HepG2 (cell line): ENCODE data around the gene DSG4. TPM values are rescaled to one million over a fixed set of nuclear protein-coding genes. Genes with fewer than 3 reads are reported as not detected.

ENCODE experiments used
- CCDC6 ChIP-seq: sonication (generic); formaldehyde crosslinking; IDR thresholded peaks from 2 replicates; pipeline ENCODE4 v1.8.1; 2022; ENCODE audit warnings: mild to moderate bottlenecking, missing genetic modification reagents, moderate library complexity
- ESRRA ChIP-seq: sonication (generic); formaldehyde crosslinking; IDR thresholded peaks from 2 replicates; pipeline ENCODE4 v1.5.1; 2020; ENCODE audit warnings: mild to moderate bottlenecking, low read depth, missing genetic modification reagents
- GABPA ChIP-seq, 2 experiments: IDR thresholded peaks; 2 replicates each; pipeline ENCODE4 v1.6.1; 2011 to 2016; ENCODE audit warnings: low read depth in 2 of 2, low read length in 1 of 2, missing biosample characterization in 1 of 2, missing genetic modification characterization in 1 of 2
- GPBP1L1 ChIP-seq: sonication (generic); formaldehyde crosslinking; IDR thresholded peaks from 2 replicates; pipeline ENCODE4 v1.5.0; 2020; ENCODE audit warnings: mild to moderate bottlenecking, missing genetic modification reagents
- HDAC6 ChIP-seq: fragments of 200-600 bp; sonication (generic); IDR thresholded peaks from 2 replicates; pipeline ENCODE4 v1.7.0; 2017; ENCODE audit warnings: mild to moderate bottlenecking, antibody characterized with exemption, low read length, low read depth
- HMGXB3 ChIP-seq: sonication (generic); formaldehyde crosslinking; IDR thresholded peaks from 2 replicates; pipeline ENCODE4 v1.4.0; 2020; ENCODE audit warnings: missing genetic modification reagents, borderline replicate concordance
- MEF2D ChIP-seq: sonication (generic); formaldehyde crosslinking; IDR thresholded peaks from 2 replicates; pipeline ENCODE4 v1.5.1; 2020; ENCODE audit warnings: mild to moderate bottlenecking, missing genetic modification reagents
- NCOR1 ChIP-seq: fragments of 200-600 bp; sonication (generic); IDR thresholded peaks from 2 replicates; pipeline ENCODE4 v1.7.0; 2017; ENCODE audit warnings: antibody characterized with exemption, low read length, borderline replicate concordance
- NFRKB ChIP-seq: fragments of 450-650 bp; IDR thresholded peaks from 2 replicates; pipeline ENCODE4 v1.6.1; 2017
- PATZ1 ChIP-seq: sonication (generic); formaldehyde crosslinking; IDR thresholded peaks from 2 replicates; pipeline ENCODE4 v1.4.0; 2020; ENCODE audit warnings: missing genetic modification reagents
- PRDM10 ChIP-seq: sonication (generic); formaldehyde crosslinking; IDR thresholded peaks from 2 replicates; pipeline ENCODE4 v1.4.0; 2020; ENCODE audit warnings: low read depth, missing genetic modification reagents
- SALL2 ChIP-seq: sonication (generic); formaldehyde crosslinking; IDR thresholded peaks from 2 replicates; pipeline ENCODE4 v1.8.1; 2023; ENCODE audit warnings: mild to moderate bottlenecking, missing genetic modification reagents, inconsistent platforms
- SIX1 ChIP-seq: sonication (generic); formaldehyde crosslinking; IDR thresholded peaks from 2 replicates; pipeline ENCODE4 v1.4.0; 2020; ENCODE audit warnings: missing genetic modification reagents, borderline replicate concordance
- SOX6 ChIP-seq, 2 experiments: fragments of 450-650 bp in 1 of 2; sonication (generic) in 1 of 2; formaldehyde crosslinking in 1 of 2; IDR thresholded peaks; 2 replicates each; pipeline versions ENCODE4 v1.4.0 to v1.6.1; 2017 to 2020; ENCODE audit warnings: antibody characterized with exemption in 1 of 2, mild to moderate bottlenecking in 1 of 2, missing genetic modification reagents in 1 of 2
- TCF12 ChIP-seq, 2 experiments: fragments of 450-650 bp in 1 of 2; sonication (generic) in 1 of 2; formaldehyde crosslinking in 1 of 2; IDR thresholded peaks; 2 replicates each; pipeline versions ENCODE4 v1.6.1 to v1.8.0; 2017 to 2022; ENCODE audit warnings: antibody characterized with exemption in 1 of 2, mild to moderate bottlenecking in 1 of 2, missing genetic modification reagents in 1 of 2, moderate library complexity in 1 of 2
- ZNF160 ChIP-seq: sonication (generic); formaldehyde crosslinking; IDR thresholded peaks from 2 replicates; pipeline ENCODE4 v1.8.0; 2022; ENCODE audit warnings: mild to moderate bottlenecking, inconsistent platforms, missing genetic modification reagents
- polyA plus RNA-seq, 8 experiments: library from polyadenylated mRNA; depleted of rRNA in 3 of 8; stranded (reverse) in 7 of 8; unstranded in 1 of 8; fragments of >200 nt; fragmentation: Illumina TruSeq in 4 of 8; extraction: Trizol in 4 of 8; gene quantifications; 2 replicates each; pipeline versions ENCODE4 v1.2.1 to v1.2.3, GENCODE V29; 2011 to 2016; ENCODE audit warnings: low read depth in 4 of 8, missing spikeins in 1 of 8, mixed read lengths in 1 of 8; ENCODE audit not compliant: insufficient read depth in 1 of 8
- total RNA-seq, 5 experiments: library from RNA; depleted of rRNA; stranded (reverse); fragments of >200 nt; fragmentation: Illumina TruSeq; extraction: Trizol; gene quantifications; 2 replicates each; pipeline ENCODE4 v1.2.3, GENCODE V29; 2016; ENCODE audit warnings: low read depth in 1 of 5

The DSG4 gene
- total and polyA plus RNA-seq, 2 of the 13 experiments (the other 11 are each of a cell fraction or from before 2014, with no cell fraction given), result 0.07 TPM; not detected in 1

GRCh38 chr18:31401156-31402025, 24.8 kb downstream of the DSG4 start (continued):
- TF ChIP-seq HMGXB3 (CRISPR knock-in tag) (no peak), TCF12 (IDR thresholded peaks at IDR 0.05) (no peak), TCF12 (CRISPR knock-in tag; IDR thresholded peaks at IDR 0.05) (no peak), CCDC6 (no peak), PRDM10 (no peak), GPBP1L1 (CRISPR knock-in tag) (no peak), SIX1 (no peak), MEF2D (no peak), HDAC6 (no peak), NFRKB (no peak), SALL2 (CRISPR knock-in tag) (no peak), NCOR1 (peak; percentile 77; the same call in 1 of the 2 replicates), PATZ1 (CRISPR knock-in tag) (no peak), SOX6 (IDR thresholded peaks at IDR 0.05) (no peak), SOX6 (CRISPR knock-in tag; IDR thresholded peaks at IDR 0.05) (peak; percentile 53), GABPA (IDR thresholded peaks at IDR 0.05; ENCODE audit: low read depth, low read length) (no peak), GABPA (CRISPR knock-in tag; IDR thresholded peaks at IDR 0.05; ENCODE audit: low read depth) (0 out of 2 replicates have a peak, but pooled peaks have one; percentile 32), ZNF160 (CRISPR knock-in tag) (no peak), ESRRA (no peak)
